K562 (cell line): ENCODE measurements around the gene FAM83F. TPM values are rescaled to one million over a fixed set of nuclear protein-coding genes. Genes with fewer than 3 reads are reported as not detected.
A peak's percentile ranks its signal among the peaks of the same experiment; 100 is the strongest.

Experiments
- CBX5 ChIP-seq: IDR thresholded peaks from 2 replicates; pipeline ENCODE4 v1.6.1; 2014; ENCODE audit warnings: low read depth, borderline replicate concordance
- ETV5 ChIP-seq: sonication (generic); formaldehyde crosslinking; IDR thresholded peaks from 2 replicates; pipeline ENCODE4 v1.4.0; 2020; ENCODE audit warnings: low read depth, mild to moderate bottlenecking, missing genetic modification reagents
- FOXP1 ChIP-seq: sonication (generic); formaldehyde crosslinking; IDR thresholded peaks from 2 replicates; pipeline ENCODE4 v1.8.0; 2022; ENCODE audit warnings: mild to moderate bottlenecking, missing genetic modification reagents
- FUS ChIP-seq: fragments of 200-400 bp; formaldehyde crosslinking; optimal IDR thresholded peaks from 2 replicates; pipeline ENCODE3; 2017; ENCODE audit warnings: low read depth, low read length
- HES1 ChIP-seq: fragments of 450-650 bp; IDR thresholded peaks from 2 replicates; pipeline ENCODE4 v1.6.1; 2016; ENCODE audit warnings: low read depth, mild to moderate bottlenecking, moderate library complexity
- KLF6 ChIP-seq: fragments of 250-450 bp; sonication (Bioruptor Pico); IDR thresholded peaks from 2 replicates; pipeline ENCODE4 v1.4.0; 2020; ENCODE audit warnings: mild to moderate bottlenecking, moderate library complexity, borderline replicate concordance
- MCM7 ChIP-seq, 2 experiments: fragments of 450-650 bp; IDR thresholded peaks; 2 replicates each; pipeline ENCODE4 v1.6.1; 2016 to 2018
- MEF2A ChIP-seq: IDR thresholded peaks from 2 replicates; pipeline ENCODE4 v1.6.1; 2011; ENCODE audit warnings: low read depth, mild to moderate bottlenecking, low read length, moderate library complexity; ENCODE audit not compliant: control insufficient read depth
- MLLT1 ChIP-seq, 2 experiments: fragments of 450-650 bp; IDR thresholded peaks; 2 replicates each; pipeline ENCODE4 v1.6.1; 2016
- NFATC3 ChIP-seq: fragments of 450-650 bp; IDR thresholded peaks from 2 replicates; pipeline ENCODE4 v1.6.1; 2017; ENCODE audit warnings: mild to moderate bottlenecking
- NFE2L1 ChIP-seq: fragments of 450-650 bp; IDR thresholded peaks from 2 replicates; pipeline ENCODE4 v1.6.1; 2016; ENCODE audit warnings: missing genetic modification characterization, low read depth, mild to moderate bottlenecking, missing compliant biosample characterization, moderate library complexity, borderline replicate concordance
- NKRF ChIP-seq: fragments of 450-650 bp; IDR thresholded peaks from 2 replicates; pipeline ENCODE4 v1.6.1; 2016; ENCODE audit warnings: borderline replicate concordance
- NONO ChIP-seq, 2 experiments: fragments of 200-400 bp in 1 of 2; fragments of 450-650 bp in 1 of 2; formaldehyde crosslinking in 1 of 2; IDR thresholded peaks; 2 replicates each; pipeline ENCODE4 v1.6.1; 2017; ENCODE audit warnings: low read depth in 2 of 2, mild to moderate bottlenecking in 2 of 2, moderate library complexity in 2 of 2, low read length in 1 of 2
- POLR3A ChIP-seq: IDR thresholded peaks from 2 replicates; pipeline ENCODE4 v1.6.1; 2011; ENCODE audit warnings: borderline replicate concordance, mild to moderate bottlenecking, moderate library complexity; ENCODE audit not compliant: insufficient read length, insufficient read depth; ENCODE audit errors: extremely low read depth
- RCOR1 ChIP-seq, 2 experiments: IDR thresholded peaks; 2 replicates each; pipeline ENCODE4 v1.6.1; 2012; ENCODE audit warnings: low read depth in 2 of 2, low read length in 2 of 2, borderline replicate concordance in 1 of 2, improper control_type of control experiment in 1 of 2
- RUNX1 ChIP-seq: sonication (generic); IDR thresholded peaks from 2 replicates; pipeline ENCODE4 v1.6.1; 2016; ENCODE audit warnings: antibody characterized with exemption, low read depth
- SMARCA5 ChIP-seq: fragments of 450-650 bp; IDR thresholded peaks from 2 replicates; pipeline ENCODE4 v1.6.1; 2016
- SMARCE1 ChIP-seq: fragments of 450-650 bp; IDR thresholded peaks from 2 replicates; pipeline ENCODE4 v1.7.1; 2016; ENCODE audit warnings: mild to moderate bottlenecking
- SOX6 ChIP-seq: fragments of 450-650 bp; IDR thresholded peaks from 2 replicates; pipeline ENCODE4 v1.6.1; 2014; ENCODE audit warnings: mild to moderate bottlenecking
- TCF3 ChIP-seq: sonication (generic); formaldehyde crosslinking; IDR thresholded peaks from 2 replicates; pipeline ENCODE4 v1.4.0; 2020; ENCODE audit warnings: mild to moderate bottlenecking, missing genetic modification reagents
- TEAD1 ChIP-seq, 2 experiments: fragments of 450-650 bp in 1 of 2; sonication (generic) in 1 of 2; formaldehyde crosslinking; IDR thresholded peaks; 2 replicates each; pipeline versions ENCODE4 v1.4.0 to v1.8.0; 2020 to 2022; ENCODE audit warnings: mild to moderate bottlenecking in 2 of 2, missing genetic modification reagents in 1 of 2
- TEAD4 ChIP-seq, 2 experiments: sonication (generic) in 1 of 2; formaldehyde crosslinking in 1 of 2; IDR thresholded peaks; 2 replicates each; pipeline versions ENCODE4 v1.6.1 to v1.8.0; 2012 to 2022; ENCODE audit warnings: borderline replicate concordance in 1 of 2, inconsistent platforms in 1 of 2, low read length in 1 of 2, mild to moderate bottlenecking in 1 of 2, missing genetic modification reagents in 1 of 2
- TRIM28 ChIP-seq: fragments of 450-650 bp; IDR thresholded peaks from 2 replicates; pipeline ENCODE4 v1.6.1; 2017
- ZFX ChIP-seq: sonication (generic); formaldehyde crosslinking; IDR thresholded peaks from 2 replicates; pipeline ENCODE4 v1.8.0; 2022; ENCODE audit warnings: mild to moderate bottlenecking, missing genetic modification reagents, moderate library complexity
- ZNF41 ChIP-seq: fragments of 250-450 bp; sonication (Bioruptor Pico); conservative IDR thresholded peaks from 2 replicates; pipeline ENCODE4 v1.4.0; 2020; ENCODE audit warnings: mild to moderate bottlenecking
- ZNF668 ChIP-seq: fragments of 250-450 bp; sonication (Bioruptor Pico); IDR thresholded peaks from 2 replicates; pipeline ENCODE4 v1.8.0; 2022; ENCODE audit warnings: mild to moderate bottlenecking, inconsistent platforms
- polyA plus RNA-seq, 8 experiments: library from polyadenylated mRNA; depleted of rRNA in 4 of 8; stranded (reverse) in 5 of 8; unstranded in 3 of 8; fragments of >200 nt; fragmentation: Nextera tagmentation in 2 of 8; fragmentation: Illumina TruSeq in 1 of 8; extraction: Ambion mirVana in 2 of 8; extraction: Trizol in 1 of 8; gene quantifications; 2 replicates each; pipeline versions ENCODE4 v1.2.1 to v1.2.3, GENCODE V29; 2011 to 2014; ENCODE audit warnings: inconsistent platforms in 1 of 8, missing spikeins in 1 of 8
- total RNA-seq, 7 experiments: library from RNA; depleted of rRNA in 6 of 7; stranded (reverse); fragments of >200 nt in 6 of 7; fragmentation: Illumina TruSeq in 2 of 7; extraction: Trizol in 2 of 7; gene quantifications; 2 replicates each; pipeline versions ENCODE4 v1.2.1 to v1.2.3, GENCODE V29; 2011 to 2021; ENCODE audit warnings: low replicate concordance in 1 of 7

Gene FAM83F
- total and polyA plus RNA-seq, 9 of the 15 experiments (the other 6 are each of a cell fraction or from before 2014, with no cell fraction given), result under 0.01 to 0.13 (median 0.04) TPM; not detected in 1

- TF ChIP-seq HES1 (peak; percentile 68; the same call in 1 of the 2 replicates), NKRF (no peak), NFATC3 (0 out of 2 replicates have a peak, but pooled peaks have one; percentile 17), FOXP1 (CRISPR knock-in tag) (no peak), MCM7 (IDR thresholded peaks at IDR 0.05) (no peak), MLLT1 (IDR thresholded peaks at IDR 0.05) (peak; percentile 15 to 45; a peak in 2 of 4 replicates), SMARCE1 (peak; percentile 90), SOX6 (peak; percentile 80), NFE2L1 (tag) (no peak), ZFX (CRISPR knock-in tag) (peak; percentile 59), CBX5 (no peak), FUS (no peak), RUNX1 (peak; percentile 71; the same call in 1 of the 2 replicates), TEAD1 (CRISPR knock-in tag; IDR thresholded peaks at IDR 0.05) (0 out of 4 replicates have a peak, but pooled peaks of 1 of the 2 experiments have one; percentile 6), ZNF41 (CRISPR knock-in tag) (no peak), TCF3 (CRISPR knock-in tag) (peak; percentile 97), RCOR1 (IDR thresholded peaks at IDR 0.05; ENCODE audit: borderline replicate concordance in 1 of 2, low read depth in 2 of 2, low read length in 2 of 2) (peak in 1 of 2 experiments; percentile 83; a peak in 2 of 4 replicates), ETV5 (peak; percentile 81), NONO (IDR thresholded peaks at IDR 0.05; ENCODE audit: low read depth in 2 of 2, low read length in 1 of 2) (0 out of 4 replicates have a peak, but pooled peaks of 1 of the 2 experiments have one; percentile 45), SMARCA5 (no peak), MEF2A (peak; percentile 89), ZNF668 (CRISPR knock-in tag) (no peak), TEAD4 (IDR thresholded peaks at IDR 0.05; ENCODE audit: low read length) (peak; percentile 92), TEAD4 (CRISPR knock-in tag; IDR thresholded peaks at IDR 0.05; ENCODE audit: borderline replicate concordance) (no peak), TRIM28 (no peak), POLR3A (no peak), KLF6 (CRISPR knock-in tag) (peak; percentile 12; the same call in 1 of the 2 replicates)
Measured at GRCh38 chr22:39946503-39947219, 48.1 kb upstream of the FAM83F start (continued).
